Astrocyte (in vitro differentiated cells and primary cell): Measurements from ENCODE around the gene YIF1A.

Experiments
- CTCF ChIP-seq: IDR thresholded peaks from 2 replicates; pipeline ENCODE4 v1.5.1; 2011; ENCODE audit warnings: low read depth, mild to moderate bottlenecking, inconsistent platforms, low read length, moderate library complexity; ENCODE audit not compliant: insufficient read depth
- EZH2 ChIP-seq: IDR thresholded peaks from 2 replicates; pipeline ENCODE4 v1.6.1; 2012; ENCODE audit warnings: mild to moderate bottlenecking, low read length, inconsistent platforms; ENCODE audit not compliant: insufficient read depth

GRCh38 chr11:66242095-66242765 is 46.7 kb downstream of the YIF1A start:
- no peak for TF ChIP-seq CTCF
- no peak for TF ChIP-seq EZH2
